NCI-H526 treated with DMSO at 0.1 percent for 48 hours (cell line): ENCODE measurements around the gene HBE1.

ENCODE experiments used
- DNase-seq: peaks from one replicate; lab custom pipeline; 2025; lab: John Stamatoyannopoulos, UW

Gene HBE1

GRCh38 chr11:5233307-5233706 lies 36.4 kb downstream of the HBE1 start:
- no peak for DNase-seq

GRCh38 chr11:5232821-5233220 lies 36.9 kb downstream of the HBE1 start:
- DNase-seq, result no peak

- DNase-seq, result no peak
Measured at GRCh38 chr11:5232176-5232575, 37.6 kb downstream of the HBE1 start.

GRCh38 chr11:5231111-5231510 lies 38.6 kb downstream of the HBE1 start:
- DNase-seq, result no peak

GRCh38 chr11:5230266-5230665 lies 39.5 kb downstream of the HBE1 start:
- no peak for DNase-seq

GRCh38 chr11:5229796-5230195 lies 39.9 kb downstream of the HBE1 start:
- DNase-seq, result no peak

GRCh38 chr11:5229356-5229755 lies 40.4 kb downstream of the HBE1 start:
- no peak for DNase-seq

GRCh38 chr11:5228124-5228523 lies 41.6 kb downstream of the HBE1 start:
- DNase-seq, result no peak

- DNase-seq, result no peak
Measured at GRCh38 chr11:5227681-5228080, 42.1 kb downstream of the HBE1 start.

GRCh38 chr11:5226732-5227310 lies 42.9 kb downstream of the HBE1 start, which contains the start of gene HBB:
Gene HBB (minus strand): TSS chr11:5227071. CDS start chr11:5227021, 50 bp downstream.
- DNase-seq, result peak; percentile 32

- no peak for DNase-seq
Measured at GRCh38 chr11:5225480-5225871, 44.3 kb downstream of the HBE1 start.

- DNase-seq, result no peak
Measured at GRCh38 chr11:5224538-5225479, 44.9 kb downstream of the HBE1 start.

- DNase-seq, result no peak
Measured at GRCh38 chr11:5223686-5224085, 46.1 kb downstream of the HBE1 start.

- no peak for DNase-seq
Measured at GRCh38 chr11:5223146-5223545, 46.6 kb downstream of the HBE1 start.
